Liver (tissue), 3 donors: ENCODE results near the gene FTO.

Experiments
- ATF3 ChIP-seq: IDR thresholded peaks from 2 replicates; pipeline ENCODE4 v1.6.1; 2016; ENCODE audit warnings: antibody characterized with exemption
- CTCF ChIP-seq: fragments of 150-350 bp; IDR thresholded peaks from 2 replicates; pipeline ENCODE4 v1.5.1; 2017; ENCODE audit warnings: improper control_type of control experiment, low read depth, low read length; ENCODE audit not compliant: missing input control
- EGR1 ChIP-seq, 2 donors: IDR thresholded peaks; 2 replicates each; pipeline ENCODE4 v1.6.1; 2016 to 2018; ENCODE audit warnings: antibody characterized with exemption in 2 of 2, low read depth in 2 of 2
- FOXA2 ChIP-seq: IDR thresholded peaks from 2 replicates; pipeline ENCODE4 v1.6.1; 2016; ENCODE audit warnings: antibody characterized with exemption
- GABPA ChIP-seq, 2 donors: IDR thresholded peaks in 1 of 2; conservative IDR thresholded peaks in 1 of 2; 2 replicates each; pipeline ENCODE4 v1.6.1; 2016; ENCODE audit warnings: antibody characterized with exemption in 2 of 2, mild to moderate bottlenecking in 1 of 2, moderate library complexity in 1 of 2
- MAX ChIP-seq: IDR thresholded peaks from 2 replicates; pipeline ENCODE4 v1.6.1; 2016; ENCODE audit warnings: antibody characterized with exemption
- RAD21 ChIP-seq, 2 donors: IDR thresholded peaks; 2 replicates each; pipeline ENCODE4 v1.6.1; 2016; ENCODE audit warnings: antibody characterized with exemption in 2 of 2, mild to moderate bottlenecking in 2 of 2
- REST ChIP-seq: IDR thresholded peaks from 2 replicates; pipeline ENCODE4 v1.6.1; 2016; ENCODE audit warnings: antibody characterized with exemption, mild to moderate bottlenecking
- RXRA ChIP-seq, 2 donors: IDR thresholded peaks; 2 replicates each; pipeline ENCODE4 v1.6.1; 2017 to 2018; ENCODE audit warnings: antibody characterized with exemption in 2 of 2, mild to moderate bottlenecking in 1 of 2
- SP1 ChIP-seq: IDR thresholded peaks from 2 replicates; pipeline ENCODE4 v1.6.1; 2018; ENCODE audit warnings: antibody characterized with exemption, mild to moderate bottlenecking
- TAF1 ChIP-seq: conservative IDR thresholded peaks from 2 replicates; pipeline ENCODE4 v1.6.1; 2016; ENCODE audit warnings: antibody characterized with exemption, mild to moderate bottlenecking
- YY1 ChIP-seq: IDR thresholded peaks from 2 replicates; pipeline ENCODE4 v1.6.1; 2016; ENCODE audit warnings: antibody characterized with exemption, mild to moderate bottlenecking
- donor health status: healthy.
- donor health status: healthy.

- no peak for TF ChIP-seq CTCF
- no peak for TF ChIP-seq YY1
- TF ChIP-seq TAF1, result no peak
- no peak for TF ChIP-seq REST
- no peak for TF ChIP-seq EGR1 (IDR thresholded peaks at IDR 0.05; ENCODE audit: low read depth in 2 of 2)
- no peak for TF ChIP-seq ATF3
- TF ChIP-seq RAD21 (IDR thresholded peaks at IDR 0.05), result no peak
- no peak for TF ChIP-seq MAX
- TF ChIP-seq RXRA (IDR thresholded peaks at IDR 0.05), result no peak
- TF ChIP-seq GABPA (IDR thresholded peaks at IDR 0.05 in 1 of 2, conservative IDR thresholded peaks at IDR 0.05 in 1 of 2), result no peak
- no peak for TF ChIP-seq SP1
- no peak for TF ChIP-seq FOXA2
Measured at GRCh38 chr16:54030451-54030850, 326.5 kb downstream of the FTO start.
